ENCODE measurements around the gene PLB1. TPM values are rescaled to one million over a fixed set of nuclear protein-coding genes. Genes with fewer than 3 reads are reported as not detected.
A peak's percentile ranks its signal among the peaks of the same experiment; 100 is the strongest.

Gene PLB1
- polyA plus RNA-seq, 2 of the 4 experiments (the other 2 are of a cell fraction), result 0.26 to 1.4 TPM

GRCh38 chr2:28565720-28566295, 69.9 kb downstream of the PLB1 start:
- H3K4me1 ChIP-seq, result peaks cover 22% of the 10 kb centered on the region
- H3K4me3 ChIP-seq, result peak overlapping the region; percentile 46; the same call in 1 of the 3 replicates
- H3K4me2 ChIP-seq, result peak overlapping the region; percentile 91
- ATAC-seq (no peak), DNase-seq (ENCODE audit: low read depth in 1 of 2, low spot score in 1 of 2) (no peak), FAIRE-seq (no peak)
- ChIA-PET POLR2A (interaction anchor here (1.1 to 2.1 kb wide), 4 partner anchors 18 to 186 kb away, joined by 4 to 14 read pairs (median 10); partner anchors contain the start of gene PPP1CB), CTCF (interaction anchor here (0.5 to 6.4 kb wide), 76 partner anchors 9 to 882 kb away, joined by 3 to 167 read pairs (median 7); partner anchors contain the start of genes PPP1CB, TRMT61B and WDR43)
- H3K9me3 ChIP-seq, result peaks cover 10% of the 10 kb centered on the region; the same call in 1 of the 3 replicates
- peak overlapping the region; percentile 77 to 89 for H3K27ac ChIP-seq
- peak; percentile 51 for TF ChIP-seq ZFP36 (IDR thresholded peaks at IDR 0.05; ENCODE audit: borderline replicate concordance, partially characterized antibody)
- TF ChIP-seq NPAS2 (CRISPR knock-in tag; IDR thresholded peaks at IDR 0.05; ENCODE audit: borderline replicate concordance), result no peak
- TF ChIP-seq NR3C1 (IDR thresholded peaks at IDR 0.05), result no peak
- WGBS (ENCODE audit: missing lambda C conversion rate), result 69% methylated on average over 3 of the region's 3 CpGs

- ATAC-seq, result peak; percentile 97 to 98
- FAIRE-seq, result no peak
- H3K9me3 ChIP-seq, result peaks cover 17% of the 10 kb centered on the region; the same call in 1 of the 3 replicates
- 1% methylated on average over 23 of the region's 38 CpGs for WGBS (ENCODE audit: missing lambda C conversion rate)
- DNase-seq (ENCODE audit: low read depth in 1 of 2, low spot score in 1 of 2), result peak; percentile 87 to 92
- ChIA-PET CTCF (interaction anchor here (0.6 to 6.4 kb wide), 86 partner anchors 9 to 1459 kb away, joined by 3 to 167 read pairs (median 6); partner anchors contain the start of genes PPP1CB, TRMT61B and WDR43), POLR2A (interaction anchor here (0.6 to 2.1 kb wide), 10 partner anchors 18 to 329 kb away, joined by 3 to 14 read pairs (median 6); partner anchors contain the start of gene PPP1CB)
- peak overlapping the region; percentile 77 to 89 for H3K27ac ChIP-seq
- H3K4me1 ChIP-seq, result peaks cover 22% of the 10 kb centered on the region
- peak overlapping the region; percentile 91 for H3K4me2 ChIP-seq
- H3K4me3 ChIP-seq, result peak overlapping the region; percentile 46
- TF ChIP-seq EHF (CRISPR knock-in tag; IDR thresholded peaks at IDR 0.05), result no peak
- TF ChIP-seq CTCF (IDR thresholded peaks at IDR 0.05), result peak; percentile 100
- no peak for TF ChIP-seq TP53 (CRISPR knock-in tag; IDR thresholded peaks at IDR 0.05)
- no peak for TF ChIP-seq NFE2L2 (conservative IDR thresholded peaks at IDR 0.05; ENCODE audit: low read length)
- TF ChIP-seq RAD21 (conservative IDR thresholded peaks at IDR 0.05 in 1 of 2, IDR thresholded peaks at IDR 0.05 in 1 of 2), result peak; percentile 93 to 100
- peak; percentile 77 for TF ChIP-seq E2F6 (IDR thresholded peaks at IDR 0.05; ENCODE audit: borderline replicate concordance, low read depth)
- no peak for TF ChIP-seq PHF8 (IDR thresholded peaks at IDR 0.05; ENCODE audit: borderline replicate concordance, low read depth)
- no peak for TF ChIP-seq CHD4 (IDR thresholded peaks at IDR 0.05; ENCODE audit: borderline replicate concordance)
- no peak for TF ChIP-seq FOSL2 (IDR thresholded peaks at IDR 0.05)
- peak; percentile 50; the same call in 1 of the 2 replicates for TF ChIP-seq FOSL2 (CRISPR knock-in tag; IDR thresholded peaks at IDR 0.05)
- TF ChIP-seq RFX5 (IDR thresholded peaks at IDR 0.05), result no peak
- TF ChIP-seq HMGXB4 (CRISPR knock-in tag; IDR thresholded peaks at IDR 0.05; ENCODE audit: borderline replicate concordance), result no peak
- no peak for TF ChIP-seq NPAS2 (CRISPR knock-in tag; IDR thresholded peaks at IDR 0.05; ENCODE audit: borderline replicate concordance)
- TF ChIP-seq CHD2 (IDR thresholded peaks at IDR 0.05; ENCODE audit: low read length, partially characterized antibody), result no peak
- TF ChIP-seq RARB (CRISPR knock-in tag; IDR thresholded peaks at IDR 0.05), result no peak
- TF ChIP-seq SMC3 (IDR thresholded peaks at IDR 0.05), result peak; percentile 100
- TF ChIP-seq RNF2 (IDR thresholded peaks at IDR 0.05; ENCODE audit: borderline replicate concordance, low read depth), result no peak
- TF ChIP-seq CEBPB (IDR thresholded peaks at IDR 0.05), result peak in 1 of 2 experiments; percentile 61; a peak in 2 of 4 replicates
- peak in 1 of 2 experiments; percentile 63; a peak in 1 of 5 replicates for TF ChIP-seq JUN (IDR thresholded peaks at IDR 0.05)
- TF ChIP-seq KDM1A (IDR thresholded peaks at IDR 0.05; ENCODE audit: low read depth), result no peak
- peak; percentile 49; the same call in 1 of the 2 replicates for TF ChIP-seq MAZ (IDR thresholded peaks at IDR 0.05; ENCODE audit: borderline replicate concordance, low read depth, low read length)
- TF ChIP-seq ELK1 (IDR thresholded peaks at IDR 0.05; ENCODE audit: low read depth, low read length), result no peak
- peak; percentile 82 for TF ChIP-seq MAX (IDR thresholded peaks at IDR 0.05)
- no peak for TF ChIP-seq ZC3H11A (IDR thresholded peaks at IDR 0.05)
- TF ChIP-seq GATA3 (IDR thresholded peaks at IDR 0.05; ENCODE audit: borderline replicate concordance), result peak; percentile 39; the same call in 1 of the 2 replicates
- 0 out of 2 replicates have a peak, but pooled peaks have one; percentile 29 for TF ChIP-seq MYC (IDR thresholded peaks at IDR 0.05; ENCODE audit: borderline replicate concordance, low read length)
- 0 out of 2 replicates have a peak, but pooled peaks have one; percentile 19 for TF ChIP-seq POLR2A (IDR thresholded peaks at IDR 0.05; ENCODE audit: low read length)
- TF ChIP-seq EHMT2 (IDR thresholded peaks at IDR 0.05; ENCODE audit: low read depth), result no peak
These were observed 70.7 kb downstream of the PLB1 start for GRCh38 chr2:28566521-28567041.

Measured in A549 (cell line).